ENCODE measurements around the gene ITGB3.

DNA sequence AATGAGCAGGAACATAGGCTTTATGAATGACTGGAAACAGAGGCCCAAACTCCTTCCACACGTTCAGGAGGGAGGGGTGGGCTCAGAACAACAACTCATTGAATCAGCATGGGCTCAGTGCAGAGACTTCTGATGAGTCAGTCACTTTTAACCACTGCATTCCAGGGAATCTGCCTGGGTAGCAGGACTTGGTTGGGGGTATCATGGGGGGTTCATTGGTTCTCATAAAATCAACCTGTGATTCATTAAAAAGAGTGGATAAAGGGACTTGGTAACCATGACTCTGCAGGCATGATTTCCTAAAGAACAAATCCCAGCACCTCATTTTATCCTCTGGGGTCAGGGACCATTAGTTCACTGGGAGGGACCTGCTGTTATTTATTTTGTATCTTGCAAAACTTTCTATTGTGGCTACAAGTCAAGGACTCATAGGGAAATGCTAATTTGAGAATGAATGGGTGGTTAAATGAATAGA, 13.8 kb downstream of the ITGB3 start:
- TF ChIP-seq, protein P1, sequence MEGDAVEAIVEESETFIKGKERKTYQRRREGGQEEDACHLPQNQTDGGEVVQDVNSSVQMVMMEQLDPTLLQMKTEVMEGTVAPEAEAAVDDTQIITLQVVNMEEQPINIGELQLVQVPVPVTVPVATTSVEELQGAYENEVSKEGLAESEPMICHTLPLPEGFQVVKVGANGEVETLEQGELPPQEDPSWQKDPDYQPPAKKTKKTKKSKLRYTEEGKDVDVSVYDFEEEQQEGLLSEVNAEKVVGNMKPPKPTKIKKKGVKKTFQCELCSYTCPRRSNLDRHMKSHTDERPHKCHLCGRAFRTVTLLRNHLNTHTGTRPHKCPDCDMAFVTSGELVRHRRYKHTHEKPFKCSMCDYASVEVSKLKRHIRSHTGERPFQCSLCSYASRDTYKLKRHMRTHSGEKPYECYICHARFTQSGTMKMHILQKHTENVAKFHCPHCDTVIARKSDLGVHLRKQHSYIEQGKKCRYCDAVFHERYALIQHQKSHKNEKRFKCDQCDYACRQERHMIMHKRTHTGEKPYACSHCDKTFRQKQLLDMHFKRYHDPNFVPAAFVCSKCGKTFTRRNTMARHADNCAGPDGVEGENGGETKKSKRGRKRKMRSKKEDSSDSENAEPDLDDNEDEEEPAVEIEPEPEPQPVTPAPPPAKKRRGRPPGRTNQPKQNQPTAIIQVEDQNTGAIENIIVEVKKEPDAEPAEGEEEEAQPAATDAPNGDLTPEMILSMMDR (IDR thresholded peaks at IDR 0.05) = no peak
- no peak for TF ChIP-seq POLR2A (IDR thresholded peaks at IDR 0.05)
